CD4-positive, alpha-beta T cell treated with Interferon alpha-2 for 1 hour (primary cell): ENCODE data around the gene KLHL26.
A peak's percentile ranks its signal among the peaks of the same experiment; 100 is the strongest.

Experiments
- DNase-seq, 2 donors: peaks; one replicate each; pipeline ENCODE4 v3.0.0-alpha.2; 2020 to 2022

KLHL26 gene

DNA sequence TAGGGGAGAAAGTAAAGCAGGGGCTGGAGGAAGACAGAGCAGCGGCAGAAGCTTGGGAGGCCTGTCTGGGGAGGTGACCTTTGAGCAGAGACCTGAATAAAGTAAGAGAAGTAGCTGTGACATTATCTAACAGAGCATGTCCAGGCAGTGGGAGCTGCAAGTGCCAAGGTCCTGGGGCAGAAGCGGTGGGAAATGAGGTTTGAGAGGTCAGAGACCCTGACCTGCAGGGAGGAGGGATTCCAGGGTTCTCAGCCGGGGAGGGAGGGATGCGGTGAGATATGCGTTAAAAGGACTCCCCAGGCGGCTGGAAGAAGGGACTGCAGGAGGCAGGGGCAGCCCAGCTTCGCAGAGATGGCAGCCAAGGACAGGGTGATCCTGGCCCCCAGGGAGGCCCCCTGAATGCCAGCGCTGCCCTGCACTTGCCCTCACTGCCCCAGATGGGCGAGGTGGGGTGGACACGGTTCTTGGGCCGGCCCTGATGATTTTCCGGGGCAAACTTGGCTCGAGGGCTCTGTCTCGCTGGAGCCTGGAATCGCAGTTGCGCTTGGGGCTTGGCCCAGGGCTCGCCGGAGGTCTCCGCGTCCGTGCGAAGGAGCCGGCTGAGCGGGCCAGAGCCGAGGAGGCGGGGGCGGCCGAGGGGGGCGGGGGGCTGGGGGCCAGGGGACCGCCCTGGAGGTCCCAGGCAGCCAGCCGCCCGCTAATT lies 33.4 kb upstream of the KLHL26 start:
- no peak for DNase-seq

DNA sequence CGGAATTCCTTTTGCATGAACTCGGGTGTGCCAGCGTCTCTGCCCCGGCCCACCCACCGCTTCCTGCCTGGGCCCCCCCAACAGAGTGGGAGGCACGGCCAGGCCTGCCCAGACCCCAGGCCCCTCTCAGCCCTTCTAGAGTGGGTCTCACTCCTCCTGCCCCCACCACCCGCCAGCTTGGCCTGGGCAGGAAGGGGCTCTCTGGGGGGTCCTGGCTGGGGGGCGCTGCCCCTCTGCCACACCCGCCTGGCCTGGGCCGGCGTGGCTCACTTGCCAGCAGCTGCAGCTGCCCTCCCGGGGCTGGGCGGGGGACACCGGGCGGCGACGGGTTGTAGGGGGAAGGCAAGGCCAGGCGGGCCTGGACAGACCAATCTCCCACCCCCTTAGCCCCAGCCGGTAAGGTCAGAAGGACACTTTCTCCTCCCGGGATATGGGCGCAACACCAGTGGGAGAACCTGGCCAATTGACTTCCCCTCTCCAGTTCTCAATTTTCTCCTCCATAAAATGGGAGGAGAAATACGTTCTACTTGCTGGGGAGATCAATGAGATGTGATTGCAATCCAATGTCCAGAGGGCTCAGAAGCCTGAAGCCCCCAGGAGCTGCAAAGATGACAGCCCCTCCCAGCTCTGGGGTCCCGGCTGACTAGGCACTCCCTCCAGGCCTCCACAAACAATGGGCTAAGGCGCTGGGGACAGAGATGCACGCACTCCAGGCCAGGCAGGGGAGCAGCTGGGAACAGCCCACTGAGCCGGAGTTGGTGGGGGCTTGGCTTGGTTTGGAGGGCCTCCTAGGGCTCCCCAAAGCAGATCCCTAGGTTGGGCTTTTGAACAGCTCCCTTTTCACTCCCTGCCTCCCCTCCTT lies 32.6 kb upstream of the KLHL26 start:
- DNase-seq = no peak

DNA sequence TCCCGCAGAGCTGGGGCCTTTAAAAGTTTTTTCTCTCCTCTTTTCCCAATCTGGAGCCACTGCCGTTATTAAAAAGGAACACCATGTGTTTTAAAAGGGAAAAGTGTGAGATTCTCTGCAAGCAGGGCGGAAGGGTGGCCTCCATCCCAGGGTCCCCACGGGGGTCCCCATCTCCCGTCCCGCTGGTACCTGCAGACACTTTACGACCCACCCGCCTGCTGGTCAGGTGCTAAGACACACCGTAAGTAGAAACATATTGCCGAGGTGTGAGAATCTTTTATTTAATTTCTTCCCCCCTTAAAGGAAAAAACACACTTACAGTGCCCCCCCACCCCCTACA lies 32.0 kb upstream of the KLHL26 start:
- DNase-seq = no peak

GRCh38 chr19:18605196-18605545 lies 31.7 kb upstream of the KLHL26 start:
- DNase-seq = no peak

GRCh38 chr19:18605546-18606280 lies 31.1 kb upstream of the KLHL26 start:
- DNase-seq = no peak

DNA sequence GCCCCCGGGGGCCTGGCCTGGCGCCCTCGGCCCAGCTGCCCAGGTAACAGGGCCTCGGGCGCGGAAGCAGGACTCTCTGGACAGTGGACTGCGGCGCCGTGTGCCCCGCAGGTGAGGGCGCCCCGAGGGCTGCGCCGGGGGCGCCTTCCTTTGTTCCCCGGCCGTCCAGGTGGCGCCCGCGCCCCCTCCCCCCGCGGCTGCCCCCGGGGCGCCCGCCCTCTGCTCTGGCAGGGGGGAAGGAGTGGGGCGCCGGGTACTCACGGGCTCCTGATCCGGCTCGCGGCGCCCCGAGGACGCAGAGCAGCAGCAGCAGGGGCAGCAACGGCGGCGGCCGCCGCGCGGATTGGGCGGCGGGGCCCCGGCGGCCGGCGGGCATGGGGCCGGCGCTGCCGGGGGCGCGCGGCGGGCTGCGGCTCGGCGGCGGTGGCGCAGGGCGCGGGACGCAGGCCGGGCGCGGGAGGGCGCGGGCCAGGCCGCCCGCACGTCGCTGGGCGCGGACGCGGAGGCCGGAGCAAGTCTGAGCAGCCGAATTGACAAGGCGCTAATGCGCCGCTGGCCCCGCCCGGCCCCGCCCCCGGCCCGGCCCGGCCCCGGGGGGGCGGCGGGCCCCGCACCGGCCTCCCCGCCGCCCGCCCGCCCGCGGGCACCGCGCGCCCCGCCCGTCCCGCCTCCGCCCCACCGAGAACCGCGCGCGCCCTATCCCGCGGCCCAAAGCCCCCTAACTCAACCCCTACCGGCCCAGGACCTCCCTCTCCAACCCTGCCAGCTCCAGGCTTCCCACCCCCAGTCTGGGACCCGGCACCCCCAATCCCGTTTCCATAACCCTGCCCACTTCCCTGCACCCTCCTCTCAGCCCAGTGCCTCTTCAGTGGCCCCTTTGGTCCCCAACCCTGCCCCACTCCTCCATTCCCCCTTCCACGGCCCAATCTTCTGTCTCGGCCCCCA lies 30.3 kb upstream of the KLHL26 start, which contains the start of gene CRLF1:
TSS of gene CRLF1 (minus strand) at position 519 of the 945 bp plus-strand sequence. CDS start at position 376, 143 bp downstream.
- no peak for DNase-seq

GRCh38 chr19:18607226-18608101 lies 29.4 kb upstream of the KLHL26 start:
- DNase-seq = no peak

GRCh38 chr19:18608102-18608804 lies 28.6 kb upstream of the KLHL26 start:
- DNase-seq = no peak

GRCh38 chr19:18608805-18609716 lies 27.8 kb upstream of the KLHL26 start:
- no peak for DNase-seq

DNA sequence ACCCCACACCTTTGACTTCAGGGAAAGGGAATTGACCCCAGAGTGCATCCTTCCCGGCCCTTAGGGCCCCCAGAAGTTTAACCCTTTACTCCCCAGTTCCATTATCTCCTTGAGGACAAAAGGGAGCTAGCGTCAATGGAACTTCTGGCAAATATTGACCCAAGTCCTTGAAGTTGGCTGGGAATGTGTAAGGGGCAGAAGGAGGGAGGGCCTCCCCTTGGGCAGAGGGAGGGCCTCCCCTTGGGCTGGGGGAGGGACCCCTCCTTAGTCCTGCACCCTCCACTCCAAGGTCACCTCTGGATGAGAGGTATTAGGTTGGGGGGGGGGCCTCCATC lies 27.1 kb upstream of the KLHL26 start:
- DNase-seq = no peak

DNA sequence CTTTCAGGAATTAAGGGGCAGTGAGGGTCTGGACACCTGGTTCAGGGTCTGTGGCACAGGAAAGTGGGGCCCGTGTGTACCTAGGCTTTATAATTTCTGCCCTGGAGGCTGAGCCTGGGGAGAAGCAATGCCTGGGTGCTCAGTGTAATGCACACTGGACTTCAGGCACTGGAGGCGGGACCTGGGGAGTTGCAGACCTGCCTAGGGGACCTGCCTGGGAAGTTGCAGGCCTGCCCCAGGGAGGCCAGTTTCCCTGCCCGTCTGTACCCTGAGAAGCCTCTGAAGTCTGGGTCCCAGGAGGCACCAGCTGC lies 26.6 kb upstream of the KLHL26 start:
- DNase-seq = no peak

DNA sequence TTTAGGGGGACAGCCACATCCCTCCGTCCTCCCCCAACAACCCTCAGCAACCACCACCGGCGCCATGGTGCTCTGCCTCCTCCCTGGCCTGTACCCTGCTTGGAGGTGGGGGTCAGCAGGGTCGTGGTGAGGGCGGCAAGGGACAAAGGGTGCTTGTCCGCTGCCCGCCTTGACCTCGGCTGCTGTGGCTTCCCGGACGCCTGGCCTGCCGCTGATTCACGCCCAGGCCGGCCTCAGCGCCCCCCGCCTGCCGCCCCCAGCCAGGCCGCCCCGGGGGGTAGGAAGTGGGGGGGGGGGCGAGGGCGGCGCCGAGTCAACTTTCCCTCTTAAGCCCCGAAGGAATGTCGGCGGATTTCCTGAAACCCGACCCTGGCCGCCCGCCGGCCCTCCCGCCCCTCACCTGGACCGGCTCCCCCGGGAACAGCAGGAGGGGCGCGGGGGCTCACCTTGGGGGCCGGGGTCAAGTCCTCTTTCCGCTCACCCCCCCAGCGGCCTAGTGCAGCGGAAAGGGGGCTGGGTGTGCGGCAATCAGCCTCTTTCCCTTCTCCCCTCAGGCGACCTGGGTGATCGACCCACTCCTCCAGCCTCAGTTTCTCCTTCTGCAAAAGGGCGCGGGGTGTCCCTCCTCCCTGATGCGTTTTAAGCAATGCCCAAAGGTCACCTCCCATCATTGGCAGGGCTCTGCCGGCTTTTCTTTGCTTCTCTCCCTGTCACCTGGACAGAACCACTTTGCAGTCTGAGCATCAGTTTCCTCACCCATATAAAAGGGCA lies 26.1 kb upstream of the KLHL26 start:
- no peak for DNase-seq

- DNase-seq = peak in 1 of 2 donors; percentile 33
These were observed 25.3 kb upstream of the KLHL26 start for GRCh38 chr19:18611327-18612050.

DNA sequence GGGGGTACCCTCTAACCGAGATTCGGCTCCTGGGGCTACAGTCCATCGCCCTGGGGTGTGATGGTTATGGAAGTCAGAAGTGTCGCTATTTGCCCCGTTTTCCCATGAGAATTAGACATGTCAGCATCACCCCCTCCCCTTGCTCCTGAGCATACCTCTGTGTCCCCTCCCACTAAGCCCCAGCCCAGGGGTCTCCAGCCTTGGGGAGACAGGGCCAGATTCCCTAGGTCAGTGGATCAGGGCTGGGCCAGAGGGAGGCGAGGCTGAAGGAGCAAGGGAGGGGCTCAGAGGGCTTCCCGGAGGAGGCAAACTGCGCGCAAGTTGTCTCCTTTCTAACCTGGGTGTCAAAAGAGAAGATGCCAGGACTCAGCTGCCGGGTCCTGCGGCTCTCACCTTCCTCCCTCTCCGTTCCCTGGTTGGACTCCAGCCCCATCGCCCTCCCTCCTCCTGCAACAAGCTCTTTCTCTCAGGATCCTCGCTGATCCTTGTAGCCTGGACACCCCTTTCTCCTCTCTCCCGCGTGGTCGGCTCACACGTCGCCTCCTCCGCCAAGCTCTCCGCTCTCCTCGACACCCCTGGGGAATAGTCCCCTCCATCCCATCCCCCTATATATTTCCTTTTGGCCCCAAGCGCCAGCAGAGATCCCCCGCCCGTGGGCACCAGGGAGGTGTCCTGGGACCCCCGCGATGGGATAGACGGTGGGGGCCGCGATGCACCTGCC lies 24.6 kb upstream of the KLHL26 start:
- DNase-seq = no peak

- peak; percentile 36 to 62 for DNase-seq
These were observed 23.8 kb upstream of the KLHL26 start, which contains the start of gene TMEM59L for GRCh38 chr19:18612772-18613588. Gene TMEM59L, plus strand, starts transcription at chr19:18612870. Its CDS starts 89 bp downstream, at chr19:18612959.

DNA sequence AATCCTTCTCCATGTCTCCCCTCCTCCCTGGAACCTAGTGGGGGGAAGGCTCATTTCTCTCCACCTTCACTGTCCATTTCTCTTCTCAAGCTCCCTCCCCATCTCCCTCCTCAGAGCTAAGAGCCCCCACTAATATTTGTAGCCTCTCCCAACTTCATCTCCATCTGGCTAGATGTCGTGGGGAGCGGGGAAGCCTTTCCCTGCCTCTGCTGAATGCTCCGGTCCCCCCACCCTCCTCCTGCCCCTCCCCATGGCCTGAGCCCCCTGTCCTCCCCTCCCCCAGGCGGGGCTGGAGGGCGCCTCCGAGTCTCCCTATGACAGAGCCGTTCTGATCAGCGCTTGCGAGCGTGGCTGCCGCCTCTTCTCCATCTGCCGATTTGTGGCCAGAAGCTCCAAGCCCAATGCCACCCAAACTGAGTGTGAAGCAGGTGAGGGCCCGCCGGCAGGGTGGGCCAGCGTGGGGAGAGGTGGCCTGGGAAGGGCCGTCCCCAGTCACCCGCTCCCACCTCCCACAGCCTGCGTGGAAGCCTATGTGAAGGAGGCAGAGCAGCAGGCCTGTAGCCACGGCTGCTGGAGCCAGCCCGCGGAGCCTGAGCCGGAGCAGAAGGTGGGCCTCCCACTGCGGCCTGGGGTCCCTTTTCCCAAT lies 23.1 kb upstream of the KLHL26 start:
- DNase-seq = no peak
